ENCODE results near the gene AJM1.

Gene AJM1

GRCh38 chr9:136847088-136847825 lies 5.0 kb downstream of the AJM1 start:
- H3K27me3 ChIP-seq (ENCODE audit: control insufficient read depth in 3 of 3, insufficient read depth in 3 of 3, low read depth in 1 of 3, low read length in 3 of 3) = peaks cover 0 to 15% (median 11%) of the 10 kb centered on the region in 3 experiments
- H3K4me1 ChIP-seq (ENCODE audit: control insufficient read depth in 2 of 2, insufficient read depth in 1 of 2, low read depth in 1 of 2, low read length in 2 of 2) = peaks cover 13 to 22% of the 10 kb centered on the region in 2 donors
- peak overlapping the region; percentile 94 for H2AK5ac ChIP-seq (ENCODE audit: low read depth, low read length)
- peak overlapping the region; percentile 96 for H4K91ac ChIP-seq (ENCODE audit: low read depth, low read length, poor library complexity)
- peak overlapping the region; percentile 95 for H3K9ac ChIP-seq (ENCODE audit: low read depth, low read length, poor library complexity)
- H3K27ac ChIP-seq (replicated peaks; ENCODE audit: low read length) = peak overlapping the region; percentile 67
- peak overlapping the region; percentile 90 for H3K14ac ChIP-seq (ENCODE audit: low read length)
- H3K18ac ChIP-seq (ENCODE audit: low read length) = peak overlapping the region; percentile 97
- H2AFZ ChIP-seq (ENCODE audit: low read length) = peak overlapping the region; percentile 97
- H3K79me1 ChIP-seq (ENCODE audit: low read depth, low read length) = peaks cover 27% of the 10 kb centered on the region
- H4K8ac ChIP-seq (ENCODE audit: low read depth, low read length) = no peak overlapping the region
- peak overlapping the region; percentile 66 for H2BK5ac ChIP-seq (ENCODE audit: low read length)
- H3K23ac ChIP-seq (ENCODE audit: low read depth, low read length, poor library complexity) = peak overlapping the region; percentile 98
- H3K4ac ChIP-seq (ENCODE audit: low read length) = peak overlapping the region; percentile 76
- peak overlapping the region; percentile 58 for H2BK12ac ChIP-seq (ENCODE audit: low read length)
- peaks cover 16 to 24% of the 10 kb centered on the region in 2 donors for H3K36me3 ChIP-seq (replicated peaks in 1 of 2; ENCODE audit: control insufficient read depth in 2 of 2, insufficient read depth in 2 of 2, low read length in 2 of 2)
- H3K9me3 ChIP-seq (replicated peaks in 1 of 2; ENCODE audit: control insufficient read depth in 2 of 2, insufficient read depth in 1 of 2, low read depth in 1 of 2, low read length in 2 of 2) = peaks cover 0 to 6% of the 10 kb centered on the region in 2 donors
- H2BK15ac ChIP-seq (ENCODE audit: low read length) = peak overlapping the region; percentile 97
- H3K4me3 ChIP-seq (ENCODE audit: low read length in 2 of 2) = peak overlapping the region; percentile 89 to 96
- peak; percentile 70 for DNase-seq (ENCODE audit: low spot score)
- H3K4me2 ChIP-seq (ENCODE audit: insufficient read depth, low read length, poor library complexity, severe bottlenecking) = peak overlapping the region; percentile 98
- H2BK120ac ChIP-seq (ENCODE audit: low read depth, low read length) = peak overlapping the region; percentile 16
- WGBS, 2 donors (ENCODE audit: extremely low coverage in 2 of 2, insufficient read length in 2 of 2, insufficient replicate concordance in 1 of 2) = no CpG with 5 or more reads among the region's 75 CpGs

DNA sequence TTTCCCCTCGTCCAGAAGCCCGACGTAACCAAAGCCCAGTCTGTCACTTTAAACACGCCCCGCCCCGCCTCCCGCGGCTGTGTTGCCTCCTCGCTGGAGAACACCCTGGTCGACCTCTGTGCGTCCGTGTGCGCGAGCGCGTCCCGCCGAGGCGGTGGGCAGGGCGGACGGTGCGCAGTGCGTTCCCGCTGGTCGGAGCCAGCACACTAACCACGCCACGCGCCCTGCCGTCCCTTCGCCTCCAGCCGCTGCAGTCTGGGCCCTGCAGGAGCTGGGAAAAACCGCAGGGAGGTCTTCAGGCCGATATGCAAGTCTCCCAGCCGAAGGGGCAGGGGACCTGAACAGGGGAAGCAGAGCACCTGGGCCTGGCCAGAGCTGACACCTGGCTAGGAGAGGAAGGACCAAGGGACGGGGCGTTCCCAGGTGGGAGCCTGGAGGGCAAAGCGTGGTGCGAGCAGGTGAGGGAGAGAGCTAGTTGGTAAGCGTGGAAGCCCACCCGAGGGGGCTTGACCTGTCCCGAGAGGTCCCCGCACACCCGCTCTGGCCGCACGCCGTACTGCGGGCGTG lies 5.6 kb downstream of the AJM1 start:
- H3K9me3 ChIP-seq (replicated peaks in 1 of 2; ENCODE audit: control insufficient read depth in 2 of 2, insufficient read depth in 1 of 2, low read depth in 1 of 2, low read length in 2 of 2) = peaks cover 0 to 6% of the 10 kb centered on the region in 2 donors
- H3K14ac ChIP-seq (ENCODE audit: low read length) = peak overlapping the region; percentile 98
- peaks cover 0 to 15% (median 11%) of the 10 kb centered on the region in 3 experiments for H3K27me3 ChIP-seq (ENCODE audit: control insufficient read depth in 3 of 3, insufficient read depth in 3 of 3, low read depth in 1 of 3, low read length in 3 of 3)
- peak overlapping the region; percentile 100 for H2AK5ac ChIP-seq (ENCODE audit: low read depth, low read length)
- DNase-seq (ENCODE audit: low spot score) = peak; percentile 78
- peak overlapping the region; percentile 99 for H3K23ac ChIP-seq (ENCODE audit: low read depth, low read length, poor library complexity)
- no CpG with 5 or more reads among the region's 48 CpGs for WGBS, 2 donors (ENCODE audit: extremely low coverage in 2 of 2, insufficient read length in 2 of 2, insufficient replicate concordance in 1 of 2)
- H3K4me1 ChIP-seq (ENCODE audit: control insufficient read depth in 2 of 2, insufficient read depth in 1 of 2, low read depth in 1 of 2, low read length in 2 of 2) = peaks cover 9 to 21% of the 10 kb centered on the region in 2 donors
- H3K27ac ChIP-seq (replicated peaks; ENCODE audit: low read length) = peak overlapping the region; percentile 94
- H3K18ac ChIP-seq (ENCODE audit: low read length) = peak overlapping the region; percentile 95
- H2BK120ac ChIP-seq (ENCODE audit: low read depth, low read length) = peak overlapping the region; percentile 96
- peaks cover 24% of the 10 kb centered on the region for H3K79me1 ChIP-seq (ENCODE audit: low read depth, low read length)
- peak overlapping the region; percentile 99 for H2BK5ac ChIP-seq (ENCODE audit: low read length)
- peak overlapping the region; percentile 85 for H4K91ac ChIP-seq (ENCODE audit: low read depth, low read length, poor library complexity)
- H3K4me2 ChIP-seq (ENCODE audit: insufficient read depth, low read length, poor library complexity, severe bottlenecking) = peak overlapping the region; percentile 98
- H3K9ac ChIP-seq (ENCODE audit: low read depth, low read length, poor library complexity) = peak overlapping the region; percentile 95
- peaks cover 16 to 26% of the 10 kb centered on the region in 2 donors for H3K36me3 ChIP-seq (replicated peaks in 1 of 2; ENCODE audit: control insufficient read depth in 2 of 2, insufficient read depth in 2 of 2, low read length in 2 of 2)
- peak overlapping the region; percentile 90 for H2BK12ac ChIP-seq (ENCODE audit: low read length)
- H4K8ac ChIP-seq (ENCODE audit: low read depth, low read length) = peak overlapping the region; percentile 86
- H3K4me3 ChIP-seq (ENCODE audit: low read length in 2 of 2) = peak overlapping the region; percentile 89 to 96
- peak overlapping the region; percentile 26 for H3K4ac ChIP-seq (ENCODE audit: low read length)
- H2BK15ac ChIP-seq (ENCODE audit: low read length) = peak overlapping the region; percentile 96
- peak overlapping the region; percentile 97 for H2AFZ ChIP-seq (ENCODE audit: low read length)

GRCh38 chr9:136848393-136849037 lies 6.2 kb downstream of the AJM1 start:
- H2BK15ac ChIP-seq (ENCODE audit: low read length) = peak overlapping the region; percentile 96
- H3K79me1 ChIP-seq (ENCODE audit: low read depth, low read length) = peaks cover 24% of the 10 kb centered on the region
- no CpG with 5 or more reads among the region's 53 CpGs for WGBS, 2 donors (ENCODE audit: extremely low coverage in 2 of 2, insufficient read length in 2 of 2, insufficient replicate concordance in 1 of 2)
- H3K4me3 ChIP-seq (ENCODE audit: low read length in 2 of 2) = peak overlapping the region; percentile 89 to 96
- peaks cover 16 to 26% of the 10 kb centered on the region in 2 donors for H3K36me3 ChIP-seq (replicated peaks in 1 of 2; ENCODE audit: control insufficient read depth in 2 of 2, insufficient read depth in 2 of 2, low read length in 2 of 2)
- peaks cover 0 to 15% (median 11%) of the 10 kb centered on the region in 3 experiments for H3K27me3 ChIP-seq (ENCODE audit: control insufficient read depth in 3 of 3, insufficient read depth in 3 of 3, low read depth in 1 of 3, low read length in 3 of 3)
- peak overlapping the region; percentile 99 for H2BK5ac ChIP-seq (ENCODE audit: low read length)
- H4K91ac ChIP-seq (ENCODE audit: low read depth, low read length, poor library complexity) = no peak overlapping the region
- H3K4me2 ChIP-seq (ENCODE audit: insufficient read depth, low read length, poor library complexity, severe bottlenecking) = peak overlapping the region; percentile 98
- peak overlapping the region; percentile 26 for H3K4ac ChIP-seq (ENCODE audit: low read length)
- H4K8ac ChIP-seq (ENCODE audit: low read depth, low read length) = peak overlapping the region; percentile 43
- peaks cover 9 to 19% of the 10 kb centered on the region in 2 donors for H3K4me1 ChIP-seq (ENCODE audit: control insufficient read depth in 2 of 2, insufficient read depth in 1 of 2, low read depth in 1 of 2, low read length in 2 of 2)
- peak overlapping the region; percentile 97 for H3K18ac ChIP-seq (ENCODE audit: low read length)
- peak overlapping the region; percentile 90 for H2BK12ac ChIP-seq (ENCODE audit: low read length)
- peak overlapping the region; percentile 99 for H3K23ac ChIP-seq (ENCODE audit: low read depth, low read length, poor library complexity)
- peak overlapping the region; percentile 95 for H3K9ac ChIP-seq (ENCODE audit: low read depth, low read length, poor library complexity)
- H3K14ac ChIP-seq (ENCODE audit: low read length) = peak overlapping the region; percentile 98
- peak overlapping the region; percentile 96 for H2BK120ac ChIP-seq (ENCODE audit: low read depth, low read length)
- peak; percentile 27 for DNase-seq (ENCODE audit: low spot score)
- H3K9me3 ChIP-seq (replicated peaks in 1 of 2; ENCODE audit: control insufficient read depth in 2 of 2, insufficient read depth in 1 of 2, low read depth in 1 of 2, low read length in 2 of 2) = peaks cover 0 to 6% of the 10 kb centered on the region in 2 donors
- peak overlapping the region; percentile 97 for H2AFZ ChIP-seq (ENCODE audit: low read length)
- peak overlapping the region; percentile 94 for H3K27ac ChIP-seq (replicated peaks; ENCODE audit: low read length)
- peak overlapping the region; percentile 100 for H2AK5ac ChIP-seq (ENCODE audit: low read depth, low read length)

All from neuronal stem cell (in vitro differentiated cells).